Peyer's patch (tissue), 4 donors: ENCODE results near the gene LIMCH1.

Experiments
- POLR2A ChIP-seq, 2 donors: fragments of 450-650 bp; IDR thresholded peaks; one replicate each; pipeline ENCODE4 v1.5.1; 2017; ENCODE audit warnings: antibody characterized with exemption in 2 of 2, mild to moderate bottlenecking in 2 of 2, moderate library complexity in 2 of 2
- TF ChIP-seq, protein P1 (sequence below), 6 experiments: fragments of 450-650 bp in 4 of 6; fragments of 200-600 bp in 2 of 6; sonication (generic) in 1 of 6; IDR thresholded peaks; one replicate each; pipeline ENCODE4 v1.5.1; 2017 to 2019; ENCODE audit warnings: antibody characterized with exemption in 6 of 6, mild to moderate bottlenecking in 3 of 6, moderate library complexity in 1 of 6

DNA sequence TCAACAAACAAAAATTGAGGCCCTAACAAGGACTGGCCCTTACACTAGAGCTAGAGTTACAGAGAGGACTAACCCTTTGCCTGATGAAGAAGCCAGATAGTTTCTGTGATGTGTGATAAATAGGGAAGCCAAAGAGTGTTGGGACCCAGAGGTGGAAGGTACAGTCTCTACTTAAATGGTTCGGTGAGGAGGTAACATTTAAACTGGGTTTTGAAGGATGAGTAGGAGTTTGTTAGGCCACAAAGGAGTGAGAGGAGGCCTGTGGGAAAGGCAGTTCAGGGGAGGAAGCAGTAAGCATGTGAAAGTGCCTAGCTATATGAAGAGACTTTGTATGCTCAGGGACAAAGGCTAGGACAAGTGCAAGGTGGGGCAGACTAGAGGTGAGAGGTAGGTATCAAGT, 23.8 kb upstream of the LIMCH1 start:
- TF ChIP-seq, protein P1, sequence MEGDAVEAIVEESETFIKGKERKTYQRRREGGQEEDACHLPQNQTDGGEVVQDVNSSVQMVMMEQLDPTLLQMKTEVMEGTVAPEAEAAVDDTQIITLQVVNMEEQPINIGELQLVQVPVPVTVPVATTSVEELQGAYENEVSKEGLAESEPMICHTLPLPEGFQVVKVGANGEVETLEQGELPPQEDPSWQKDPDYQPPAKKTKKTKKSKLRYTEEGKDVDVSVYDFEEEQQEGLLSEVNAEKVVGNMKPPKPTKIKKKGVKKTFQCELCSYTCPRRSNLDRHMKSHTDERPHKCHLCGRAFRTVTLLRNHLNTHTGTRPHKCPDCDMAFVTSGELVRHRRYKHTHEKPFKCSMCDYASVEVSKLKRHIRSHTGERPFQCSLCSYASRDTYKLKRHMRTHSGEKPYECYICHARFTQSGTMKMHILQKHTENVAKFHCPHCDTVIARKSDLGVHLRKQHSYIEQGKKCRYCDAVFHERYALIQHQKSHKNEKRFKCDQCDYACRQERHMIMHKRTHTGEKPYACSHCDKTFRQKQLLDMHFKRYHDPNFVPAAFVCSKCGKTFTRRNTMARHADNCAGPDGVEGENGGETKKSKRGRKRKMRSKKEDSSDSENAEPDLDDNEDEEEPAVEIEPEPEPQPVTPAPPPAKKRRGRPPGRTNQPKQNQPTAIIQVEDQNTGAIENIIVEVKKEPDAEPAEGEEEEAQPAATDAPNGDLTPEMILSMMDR (IDR thresholded peaks at IDR 0.05) = no peak
- TF ChIP-seq POLR2A (IDR thresholded peaks at IDR 0.05) = no peak
